Choroid plexus epithelial cell (primary cell): Measurements from ENCODE around the gene SLC4A3.

Experiments used
- DNase-seq: peaks from one replicate; pipeline ENCODE4 v3.0.0-alpha.2; 2010; ENCODE audit warnings: low read depth
- H3K4me3 ChIP-seq: 2 replicates; pipeline ENCODE4 v1.5.1; 2011; ENCODE audit warnings: low read depth, mild to moderate bottlenecking, control low read depth, low read length, moderate library complexity
- CTCF ChIP-seq: conservative IDR thresholded peaks from 2 replicates; pipeline ENCODE4 v1.5.1; 2011; ENCODE audit warnings: low read depth, mild to moderate bottlenecking, control low read depth, inconsistent platforms, low read length, moderate library complexity

The SLC4A3 gene

GRCh38 chr2:219662566-219662965 is 35.1 kb downstream of the SLC4A3 start:
- H3K4me3 ChIP-seq: no peak overlapping the region
- no peak for DNase-seq
- no peak for TF ChIP-seq CTCF

- H3K4me3 ChIP-seq: no peak overlapping the region
- DNase-seq: no peak
- no peak for TF ChIP-seq CTCF
These were observed 35.8 kb downstream of the SLC4A3 start for GRCh38 chr2:219663116-219663762.

GRCh38 chr2:219664041-219664440 is 36.6 kb downstream of the SLC4A3 start:
- no peak for TF ChIP-seq CTCF
- H3K4me3 ChIP-seq: no peak overlapping the region
- no peak for DNase-seq

- H3K4me3 ChIP-seq: no peak overlapping the region
- DNase-seq: peak; percentile 89
- no peak for TF ChIP-seq CTCF
These were observed 37.5 kb downstream of the SLC4A3 start for GRCh38 chr2:219664944-219665343.

- H3K4me3 ChIP-seq: no peak overlapping the region
- TF ChIP-seq CTCF: no peak
- no peak for DNase-seq
These were observed 38.5 kb downstream of the SLC4A3 start for GRCh38 chr2:219665926-219666325.

- no peak for DNase-seq
- H3K4me3 ChIP-seq: no peak overlapping the region
- no peak for TF ChIP-seq CTCF
These were observed 40.9 kb downstream of the SLC4A3 start for GRCh38 chr2:219668316-219668715.

- DNase-seq: no peak
- no peak for TF ChIP-seq CTCF
- H3K4me3 ChIP-seq: no peak overlapping the region
These were observed 43.0 kb downstream of the SLC4A3 start for GRCh38 chr2:219670386-219670785.
